ENCODE results near the gene TRAF2. TPM values are rescaled to one million over a fixed set of nuclear protein-coding genes. Genes with fewer than 3 reads are reported as not detected.

The TRAF2 gene
- total and polyA plus RNA-seq, 9 of the 15 experiments (the other 6 are each of a cell fraction or from before 2014, with no cell fraction given): 0.24 to 45.2 (median 18.0) TPM

GRCh38 chr9:136944212-136944518 lies 57.8 kb downstream of the TRAF2 start (continued):
- TF ChIP-seq, protein P1, sequence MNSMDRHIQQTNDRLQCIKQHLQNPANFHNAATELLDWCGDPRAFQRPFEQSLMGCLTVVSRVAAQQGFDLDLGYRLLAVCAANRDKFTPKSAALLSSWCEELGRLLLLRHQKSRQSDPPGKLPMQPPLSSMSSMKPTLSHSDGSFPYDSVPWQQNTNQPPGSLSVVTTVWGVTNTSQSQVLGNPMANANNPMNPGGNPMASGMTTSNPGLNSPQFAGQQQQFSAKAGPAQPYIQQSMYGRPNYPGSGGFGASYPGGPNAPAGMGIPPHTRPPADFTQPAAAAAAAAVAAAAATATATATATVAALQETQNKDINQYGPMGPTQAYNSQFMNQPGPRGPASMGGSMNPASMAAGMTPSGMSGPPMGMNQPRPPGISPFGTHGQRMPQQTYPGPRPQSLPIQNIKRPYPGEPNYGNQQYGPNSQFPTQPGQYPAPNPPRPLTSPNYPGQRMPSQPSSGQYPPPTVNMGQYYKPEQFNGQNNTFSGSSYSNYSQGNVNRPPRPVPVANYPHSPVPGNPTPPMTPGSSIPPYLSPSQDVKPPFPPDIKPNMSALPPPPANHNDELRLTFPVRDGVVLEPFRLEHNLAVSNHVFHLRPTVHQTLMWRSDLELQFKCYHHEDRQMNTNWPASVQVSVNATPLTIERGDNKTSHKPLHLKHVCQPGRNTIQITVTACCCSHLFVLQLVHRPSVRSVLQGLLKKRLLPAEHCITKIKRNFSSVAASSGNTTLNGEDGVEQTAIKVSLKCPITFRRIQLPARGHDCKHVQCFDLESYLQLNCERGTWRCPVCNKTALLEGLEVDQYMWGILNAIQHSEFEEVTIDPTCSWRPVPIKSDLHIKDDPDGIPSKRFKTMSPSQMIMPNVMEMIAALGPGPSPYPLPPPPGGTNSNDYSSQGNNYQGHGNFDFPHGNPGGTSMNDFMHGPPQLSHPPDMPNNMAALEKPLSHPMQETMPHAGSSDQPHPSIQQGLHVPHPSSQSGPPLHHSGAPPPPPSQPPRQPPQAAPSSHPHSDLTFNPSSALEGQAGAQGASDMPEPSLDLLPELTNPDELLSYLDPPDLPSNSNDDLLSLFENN (IDR thresholded peaks at IDR 0.05; ENCODE audit: low read depth in 2 of 2, low read length in 2 of 2): no peak; a peak in 1 of 4 replicates
- TF ChIP-seq ZNF232 (CRISPR knock-in tag; IDR thresholded peaks at IDR 0.05) (no peak), CTCF (IDR thresholded peaks at IDR 0.05 in 2 of 3, conservative IDR thresholded peaks at IDR 0.05 in 1 of 3; ENCODE audit: insufficient read depth in 2 of 3, low read depth in 1 of 3, low read length in 3 of 3) (peak in 2 of 3 experiments; percentile 26 to 35; a peak in 2 of 6 replicates), MED1 (CRISPR knock-in tag; IDR thresholded peaks at IDR 0.05; ENCODE audit: borderline replicate concordance) (no peak), SMARCA5 (IDR thresholded peaks at IDR 0.05) (no peak), ZKSCAN3 (CRISPR knock-in tag; IDR thresholded peaks at IDR 0.05) (no peak), CHCHD3 (CRISPR knock-in tag; IDR thresholded peaks at IDR 0.05) (no peak), PATZ1 (CRISPR knock-in tag; IDR thresholded peaks at IDR 0.05; ENCODE audit: borderline replicate concordance) (no peak), KLF1 (tag; IDR thresholded peaks at IDR 0.05) (no peak), E2F3 (CRISPR knock-in tag; IDR thresholded peaks at IDR 0.05) (no peak), ZNF518B (CRISPR knock-in tag; IDR thresholded peaks at IDR 0.05) (no peak), ZNF644 (tag; IDR thresholded peaks at IDR 0.05; ENCODE audit: low read depth) (no peak), NR4A1 (CRISPR knock-in tag; IDR thresholded peaks at IDR 0.05) (no peak), NR4A1 (tag; IDR thresholded peaks at IDR 0.05) (no peak)
- TF ChIP-seq, protein P2, sequence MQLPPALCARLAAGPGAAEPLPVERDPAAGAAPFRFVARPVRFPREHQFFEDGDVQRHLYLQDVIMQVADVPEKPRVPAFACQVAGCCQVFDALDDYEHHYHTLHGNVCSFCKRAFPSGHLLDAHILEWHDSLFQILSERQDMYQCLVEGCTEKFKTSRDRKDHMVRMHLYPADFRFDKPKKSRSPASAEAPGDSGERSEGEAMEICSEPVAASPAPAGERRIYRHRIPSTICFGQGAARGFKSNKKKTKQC (CRISPR knock-in tag; IDR thresholded peaks at IDR 0.05): 0 out of 2 replicates have a peak, but pooled peaks have one; percentile 1
- TF ChIP-seq, protein P3, sequence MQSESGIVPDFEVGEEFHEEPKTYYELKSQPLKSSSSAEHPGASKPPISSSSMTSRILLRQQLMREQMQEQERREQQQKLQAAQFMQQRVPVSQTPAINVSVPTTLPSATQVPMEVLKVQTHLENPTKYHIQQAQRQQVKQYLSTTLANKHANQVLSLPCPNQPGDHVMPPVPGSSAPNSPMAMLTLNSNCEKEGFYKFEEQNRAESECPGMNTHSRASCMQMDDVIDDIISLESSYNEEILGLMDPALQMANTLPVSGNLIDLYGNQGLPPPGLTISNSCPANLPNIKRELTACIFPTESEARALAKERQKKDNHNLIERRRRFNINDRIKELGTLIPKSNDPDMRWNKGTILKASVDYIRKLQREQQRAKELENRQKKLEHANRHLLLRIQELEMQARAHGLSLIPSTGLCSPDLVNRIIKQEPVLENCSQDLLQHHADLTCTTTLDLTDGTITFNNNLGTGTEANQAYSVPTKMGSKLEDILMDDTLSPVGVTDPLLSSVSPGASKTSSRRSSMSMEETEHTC (IDR thresholded peaks at IDR 0.05): no peak
